Thyroid gland (tissue), 4 donors: ENCODE data around the gene KLHDC7A.

ENCODE experiments used
- POLR2A ChIP-seq, 2 donors: fragments of 450-650 bp; IDR thresholded peaks; one replicate each; pipeline ENCODE4 v1.6.1; 2017; ENCODE audit warnings: antibody characterized with exemption in 2 of 2, mild to moderate bottlenecking in 2 of 2, moderate library complexity in 1 of 2
- TF ChIP-seq, protein P1 (sequence below), 6 experiments: fragments of 200-600 bp in 3 of 6; fragments of 450-650 bp in 3 of 6; sonication (generic) in 3 of 6; IDR thresholded peaks; one replicate each; pipeline ENCODE4 v1.5.1; 2016 to 2019; ENCODE audit warnings: antibody characterized with exemption in 6 of 6, mild to moderate bottlenecking in 2 of 6, inconsistent platforms in 1 of 6, moderate library complexity in 1 of 6

DNA sequence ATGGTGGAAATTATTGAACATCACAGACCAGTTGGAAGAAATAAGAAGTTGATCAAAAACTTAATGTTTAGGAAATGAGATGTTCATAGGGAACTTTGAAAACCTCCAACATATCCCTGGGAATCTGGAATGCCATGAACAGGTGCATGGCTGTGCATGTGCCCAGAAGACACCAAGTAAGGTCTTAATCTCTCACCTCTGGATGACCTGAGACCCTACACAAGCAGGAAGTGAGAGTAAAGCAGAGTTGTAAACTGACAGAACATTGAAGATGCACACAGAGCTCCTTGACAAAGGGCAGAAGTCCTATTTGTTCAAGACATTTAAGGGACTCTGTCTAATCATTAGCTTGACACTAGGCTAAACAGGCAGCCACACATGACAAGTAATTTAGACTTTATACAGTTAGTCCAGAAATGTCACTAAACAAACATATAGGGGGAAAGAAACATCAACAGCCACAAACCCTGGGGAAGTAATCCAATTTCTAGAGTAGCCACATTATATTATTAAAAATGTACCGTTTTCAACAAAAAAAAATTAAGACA is 34.5 kb downstream of the KLHDC7A start:
- no peak for TF ChIP-seq POLR2A (IDR thresholded peaks at IDR 0.05)
- TF ChIP-seq, protein P1, sequence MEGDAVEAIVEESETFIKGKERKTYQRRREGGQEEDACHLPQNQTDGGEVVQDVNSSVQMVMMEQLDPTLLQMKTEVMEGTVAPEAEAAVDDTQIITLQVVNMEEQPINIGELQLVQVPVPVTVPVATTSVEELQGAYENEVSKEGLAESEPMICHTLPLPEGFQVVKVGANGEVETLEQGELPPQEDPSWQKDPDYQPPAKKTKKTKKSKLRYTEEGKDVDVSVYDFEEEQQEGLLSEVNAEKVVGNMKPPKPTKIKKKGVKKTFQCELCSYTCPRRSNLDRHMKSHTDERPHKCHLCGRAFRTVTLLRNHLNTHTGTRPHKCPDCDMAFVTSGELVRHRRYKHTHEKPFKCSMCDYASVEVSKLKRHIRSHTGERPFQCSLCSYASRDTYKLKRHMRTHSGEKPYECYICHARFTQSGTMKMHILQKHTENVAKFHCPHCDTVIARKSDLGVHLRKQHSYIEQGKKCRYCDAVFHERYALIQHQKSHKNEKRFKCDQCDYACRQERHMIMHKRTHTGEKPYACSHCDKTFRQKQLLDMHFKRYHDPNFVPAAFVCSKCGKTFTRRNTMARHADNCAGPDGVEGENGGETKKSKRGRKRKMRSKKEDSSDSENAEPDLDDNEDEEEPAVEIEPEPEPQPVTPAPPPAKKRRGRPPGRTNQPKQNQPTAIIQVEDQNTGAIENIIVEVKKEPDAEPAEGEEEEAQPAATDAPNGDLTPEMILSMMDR (IDR thresholded peaks at IDR 0.05) = no peak
